Measurements from ENCODE around the gene GRXCR2.

The GRXCR2 gene

DNA sequence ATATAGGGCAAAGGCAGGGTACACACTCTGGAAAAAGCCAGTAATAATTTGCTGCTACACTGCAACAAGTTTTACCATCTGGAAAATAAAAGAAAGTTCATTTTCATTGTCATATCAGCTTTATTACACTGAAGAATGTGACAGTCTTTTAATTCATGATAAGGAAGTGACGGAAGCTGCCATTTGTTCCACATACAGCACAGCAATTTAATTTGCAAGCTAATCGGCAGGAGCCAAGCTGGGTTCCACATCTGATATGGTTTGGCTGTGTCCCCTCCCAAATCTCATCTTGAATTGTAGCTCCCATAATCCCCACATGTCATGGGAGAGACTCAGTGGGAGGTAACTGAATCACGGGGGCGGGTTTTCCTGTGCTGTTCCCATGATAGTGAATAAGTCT is 54.2 kb downstream of the GRXCR2 start:
- no peak overlapping the region for H3K4me3 ChIP-seq (replicated peaks; ENCODE audit: low read depth, low read length)
- TF ChIP-seq, protein P1, sequence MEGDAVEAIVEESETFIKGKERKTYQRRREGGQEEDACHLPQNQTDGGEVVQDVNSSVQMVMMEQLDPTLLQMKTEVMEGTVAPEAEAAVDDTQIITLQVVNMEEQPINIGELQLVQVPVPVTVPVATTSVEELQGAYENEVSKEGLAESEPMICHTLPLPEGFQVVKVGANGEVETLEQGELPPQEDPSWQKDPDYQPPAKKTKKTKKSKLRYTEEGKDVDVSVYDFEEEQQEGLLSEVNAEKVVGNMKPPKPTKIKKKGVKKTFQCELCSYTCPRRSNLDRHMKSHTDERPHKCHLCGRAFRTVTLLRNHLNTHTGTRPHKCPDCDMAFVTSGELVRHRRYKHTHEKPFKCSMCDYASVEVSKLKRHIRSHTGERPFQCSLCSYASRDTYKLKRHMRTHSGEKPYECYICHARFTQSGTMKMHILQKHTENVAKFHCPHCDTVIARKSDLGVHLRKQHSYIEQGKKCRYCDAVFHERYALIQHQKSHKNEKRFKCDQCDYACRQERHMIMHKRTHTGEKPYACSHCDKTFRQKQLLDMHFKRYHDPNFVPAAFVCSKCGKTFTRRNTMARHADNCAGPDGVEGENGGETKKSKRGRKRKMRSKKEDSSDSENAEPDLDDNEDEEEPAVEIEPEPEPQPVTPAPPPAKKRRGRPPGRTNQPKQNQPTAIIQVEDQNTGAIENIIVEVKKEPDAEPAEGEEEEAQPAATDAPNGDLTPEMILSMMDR (IDR thresholded peaks at IDR 0.05; ENCODE audit: low read length, missing control alignments), result no peak
- no peak for DNase-seq (ENCODE audit: low read depth)

DNA sequence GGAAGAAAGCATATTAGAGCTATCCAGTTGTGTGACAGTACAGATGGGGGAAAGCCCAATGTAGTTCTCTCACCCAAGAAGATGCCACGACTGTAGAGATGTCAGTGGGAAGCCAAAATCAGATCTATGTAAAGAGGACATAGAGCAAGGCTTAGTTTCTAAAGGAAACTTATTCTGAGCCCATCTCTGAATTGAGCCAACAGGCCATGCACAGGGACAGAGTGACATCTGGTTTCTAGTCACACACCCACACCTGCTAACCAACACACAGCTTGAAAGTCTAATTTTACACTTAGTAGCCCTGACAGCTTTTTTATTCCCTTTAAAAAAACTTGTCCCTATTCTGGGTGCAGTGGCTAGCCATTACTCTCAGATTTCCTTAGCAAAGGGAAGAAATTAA is 59.9 kb downstream of the GRXCR2 start:
- H3K4me3 ChIP-seq (replicated peaks; ENCODE audit: low read depth, low read length), result no peak overlapping the region
- DNase-seq (ENCODE audit: low read depth), result no peak
- TF ChIP-seq, protein P1 (IDR thresholded peaks at IDR 0.05; ENCODE audit: low read length, missing control alignments), result no peak

DNA sequence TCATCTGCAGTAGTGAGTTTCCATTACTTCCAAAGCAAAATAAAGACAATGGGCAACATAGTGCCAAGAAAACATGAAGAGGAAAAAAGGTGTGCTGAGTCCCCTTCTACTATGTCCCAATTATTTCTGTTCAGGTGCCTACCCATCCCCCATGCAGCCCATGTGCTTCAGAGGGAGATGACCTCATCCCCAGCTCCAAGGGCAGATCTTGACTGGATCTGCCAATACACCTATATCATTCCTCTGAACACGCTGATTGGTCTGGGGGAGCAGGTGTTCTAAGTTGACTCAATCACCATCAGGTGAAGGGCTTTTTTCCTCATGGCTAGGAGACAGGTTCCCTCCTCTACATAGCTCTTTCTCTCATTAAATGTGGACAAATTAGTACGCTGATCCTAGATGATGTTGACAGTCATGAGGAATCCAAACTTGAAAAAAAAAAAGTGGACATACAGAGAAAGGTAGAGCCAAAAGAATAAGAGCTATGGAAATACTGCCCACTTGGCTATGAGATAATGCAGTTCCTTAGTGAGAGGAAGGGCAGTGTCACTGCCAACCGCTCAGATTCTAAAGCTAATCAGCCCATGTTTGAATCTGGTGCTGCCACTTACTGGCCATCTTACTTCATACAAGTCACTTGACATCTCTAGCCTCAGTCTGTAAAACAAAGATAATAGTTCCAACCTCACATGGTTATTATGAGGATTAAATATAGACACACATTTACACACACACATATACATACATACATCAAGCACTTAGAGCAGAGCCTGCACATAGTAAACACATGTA is 60.8 kb downstream of the GRXCR2 start:
- DNase-seq (ENCODE audit: low read depth), result peak; percentile 76
- TF ChIP-seq, protein P1 (IDR thresholded peaks at IDR 0.05; ENCODE audit: low read length, missing control alignments), result peak; percentile 45
- no peak overlapping the region for H3K4me3 ChIP-seq (replicated peaks; ENCODE audit: low read depth, low read length)
